Coronary artery (tissue), 2 donors: ENCODE measurements around the gene TFIP11.

Experiments
- DNase-seq: peaks from one replicate; pipeline ENCODE4 v3.0.0-alpha.2; 2017; ENCODE audit warnings: low spot score
- H3K27ac ChIP-seq, 2 donors: fragments of 200-600 bp; sonication (generic); one replicate each; pipeline ENCODE4 v1.5.1; 2016 to 2019
- H3K4me3 ChIP-seq: fragments of 200-600 bp; sonication (generic); 2 replicates; pipeline ENCODE4 v1.5.1; 2016; ENCODE audit warnings: mild to moderate bottlenecking, moderate library complexity
- CTCF ChIP-seq: fragments of 200-600 bp; sonication (generic); IDR thresholded peaks from one replicate; pipeline ENCODE4 v1.5.1; 2019; ENCODE audit warnings: antibody characterized with exemption

The TFIP11 gene

GRCh38 chr22:26470807-26471206 lies 41.5 kb downstream of the TFIP11 start:
- no peak for DNase-seq
- no peak for TF ChIP-seq CTCF
- Histone ChIP-seq H3K4me3 (no peak overlapping the region), H3K27ac (no peak overlapping the region)

GRCh38 chr22:26466196-26466595 lies 46.1 kb downstream of the TFIP11 start:
- Histone ChIP-seq H3K4me3 (no peak overlapping the region), H3K27ac (no peak overlapping the region)
- DNase-seq, result no peak
- no peak for TF ChIP-seq CTCF

- DNase-seq, result no peak
- no peak for TF ChIP-seq CTCF
- H3K4me3 ChIP-seq, result no peak overlapping the region
- no peak overlapping the region for H3K27ac ChIP-seq
Observed at GRCh38 chr22:26464312-26464711, 48.0 kb downstream of the TFIP11 start.

GRCh38 chr22:26463688-26464087 lies 48.6 kb downstream of the TFIP11 start:
- no peak for TF ChIP-seq CTCF
- no peak overlapping the region for H3K4me3 ChIP-seq
- no peak overlapping the region for H3K27ac ChIP-seq
- DNase-seq, result no peak

GRCh38 chr22:26463101-26463661 lies 49.1 kb downstream of the TFIP11 start:
- no peak overlapping the region for H3K4me3 ChIP-seq
- no peak for DNase-seq
- no peak overlapping the region for H3K27ac ChIP-seq
- TF ChIP-seq CTCF, result no peak

- no peak for TF ChIP-seq CTCF
Observed at GRCh38 chr22:26462641-26463040, 49.6 kb downstream of the TFIP11 start.

GRCh38 chr22:26462051-26462450 lies 50.2 kb downstream of the TFIP11 start:
- H3K4me3 ChIP-seq, result no peak overlapping the region
- H3K27ac ChIP-seq, result no peak overlapping the region
- no peak for DNase-seq
- no peak for TF ChIP-seq CTCF

More at GRCh38 chr22:26462641-26463040, 49.6 kb downstream of the TFIP11 start:
- no peak for DNase-seq
- H3K4me3 ChIP-seq, result no peak overlapping the region
- no peak overlapping the region for H3K27ac ChIP-seq
